SU-DHL-6 (cell line): ENCODE data around the gene MBLAC1.

Source experiments
- H2AFZ ChIP-seq: fragments of 200-600 bp; sonication (generic); 2 replicates; pipeline ENCODE4 v1.6.1; 2014; ENCODE audit warnings: low read depth, mild to moderate bottlenecking, moderate library complexity, mixed read lengths, antibody characterized with exemption, low read length; ENCODE audit not compliant: severe bottlenecking
- H3F3A ChIP-seq: fragments of 200-600 bp; shearing (Covaris generic); 2 replicates; pipeline ENCODE4 v1.6.0; 2016; ENCODE audit warnings: antibody characterized with exemption, mild to moderate bottlenecking; ENCODE audit not compliant: insufficient read depth
- H3K27ac ChIP-seq: fragments of 200-600 bp; sonication (generic); 2 replicates; pipeline ENCODE4 v1.5.1; 2016; ENCODE audit warnings: low read depth, mild to moderate bottlenecking, low read length, moderate library complexity, mixed read lengths
- H3K27me3 ChIP-seq: fragments of 200-600 bp; sonication (generic), shearing (Covaris generic); 2 replicates; pipeline ENCODE4 v1.6.0; 2014; ENCODE audit warnings: mild to moderate bottlenecking, low read length
- H3K36me3 ChIP-seq: fragments of 200-600 bp; sonication (generic); 2 replicates; pipeline ENCODE4 v1.6.1; 2014; ENCODE audit warnings: mild to moderate bottlenecking, low read length, mixed read lengths
- H3K4me2 ChIP-seq: fragments of 300-600, 200-600 bp; shearing (Covaris generic), sonication (generic); 2 replicates; pipeline ENCODE4 v1.6.0; 2014; ENCODE audit warnings: low read length, low read depth, mild to moderate bottlenecking; ENCODE audit not compliant: poor library complexity, severe bottlenecking
- H3K4me3 ChIP-seq: fragments of 200-600 bp; sonication (generic); 2 replicates; pipeline ENCODE4 v1.5.1; 2014; ENCODE audit warnings: antibody characterized with exemption, low read length, mild to moderate bottlenecking, mixed read lengths; ENCODE audit not compliant: insufficient read depth, poor library complexity, severe bottlenecking
- H3K79me2 ChIP-seq: fragments of 200-600 bp; sonication (generic); 2 replicates; pipeline ENCODE4 v1.6.1; 2014; ENCODE audit warnings: mild to moderate bottlenecking, low read length, moderate library complexity; ENCODE audit not compliant: insufficient read depth
- H3K9ac ChIP-seq: fragments of 200-600 bp; sonication (generic); 2 replicates; pipeline ENCODE4 v1.7.0; 2014; ENCODE audit warnings: mild to moderate bottlenecking, low read length
- H3K9me2 ChIP-seq: fragments of 200-600 bp; sonication (generic); replicated peaks from 2 replicates; pipeline ENCODE4 v1.6.1; 2014; ENCODE audit warnings: low read length; ENCODE audit not compliant: insufficient read depth
- H3K9me3 ChIP-seq: fragments of 200-600 bp; sonication (generic); 2 replicates; pipeline ENCODE4 v1.6.1; 2014; ENCODE audit warnings: low read length, mixed read lengths; ENCODE audit not compliant: insufficient read depth
- H4K20me1 ChIP-seq: fragments of 200-600 bp; sonication (generic); 2 replicates; pipeline ENCODE4 v1.6.1; 2014; ENCODE audit warnings: low read depth, mild to moderate bottlenecking, antibody characterized with exemption, low read length, moderate library complexity, mixed read lengths
- CTCF ChIP-seq: fragments of 200-600 bp; sonication (generic); IDR thresholded peaks from one replicate; pipeline ENCODE4 v1.5.1; 2017; ENCODE audit warnings: antibody characterized with exemption, mild to moderate bottlenecking, low read length, moderate library complexity; ENCODE audit not compliant: insufficient read depth, poor library complexity, severe bottlenecking
- EZH2phosphoT487 ChIP-seq: fragments of 200-600 bp; sonication (generic), shearing (Covaris generic); conservative IDR thresholded peaks from 2 replicates; pipeline ENCODE4 v1.6.1; 2018; ENCODE audit warnings: mild to moderate bottlenecking, antibody characterized with exemption, low read length, moderate library complexity, mixed read lengths

Gene MBLAC1

GRCh38 chr7:100176096-100177044 lies 49.6 kb downstream of the MBLAC1 start:
- Histone ChIP-seq H3K9me3 (no peaks in the 10 kb centered on the region), H3K36me3 (no peaks in the 10 kb centered on the region), H3K9ac (peak overlapping the region; percentile 87), H3F3A (peaks cover 24% of the 10 kb centered on the region), H3K79me2 (peaks cover 3% of the 10 kb centered on the region; the same call in 1 of the 2 replicates), H3K4me3 (peak overlapping the region; percentile 95), H3K27ac (no peak overlapping the region), H3K4me2 (peak overlapping the region; percentile 91), H3K9me2 (no peaks in the 10 kb centered on the region), H2AFZ (peak overlapping the region; percentile 81), H4K20me1 (peaks cover 4% of the 10 kb centered on the region; the same call in 1 of the 2 replicates), H3K27me3 (no peaks in the 10 kb centered on the region)
- TF ChIP-seq EZH2phosphoT487, result no peak
- TF ChIP-seq CTCF, result no peak

GRCh38 chr7:100177045-100178001 lies 50.6 kb downstream of the MBLAC1 start, which contains the start of the genes GPC2 and STAG3:
GPC2 (minus strand) TSS chr7:100177381; CDS start chr7:100177199, 182 bp downstream.
STAG3 (plus strand) TSS chr7:100177918; CDS start chr7:100180557, 2,639 bp downstream.
- TF ChIP-seq CTCF (no peak), EZH2phosphoT487 (no peak)
- peak within 1 kb of the TSS; percentile 95 for H3K4me3 ChIP-seq
- H3K4me2 ChIP-seq, result peak within 1 kb of the TSS; percentile 91
- peak within 1 kb of the TSS; percentile 87 for H3K9ac ChIP-seq
- peaks cover 30% of the 10 kb centered on the region for H3F3A ChIP-seq
- H3K27ac ChIP-seq, result peak within 1 kb of the TSS; percentile 39
- H3K27me3 ChIP-seq, result no peaks in the 10 kb centered on the region
- no peaks in the 10 kb centered on the region for H3K36me3 ChIP-seq
- peaks cover 3% of the 10 kb centered on the region; the same call in 1 of the 2 replicates for H3K79me2 ChIP-seq
- peak within 1 kb of the TSS; percentile 81 for H2AFZ ChIP-seq
- H3K9me2 ChIP-seq, result no peaks in the 10 kb centered on the region
- peaks cover 4% of the 10 kb centered on the region; the same call in 1 of the 2 replicates for H4K20me1 ChIP-seq
- no peaks in the 10 kb centered on the region for H3K9me3 ChIP-seq
